Caco-2 (cell line): Measurements from ENCODE around the gene KLHL13. TPM values are rescaled to one million over a fixed set of nuclear protein-coding genes. Genes with fewer than 3 reads are reported as not detected.

Source experiments
- BruUV-seq: library from RNA; stranded (reverse); fragments of 400-500 nt; replicated peaks from 2 replicates; lab custom pipeline; 2021; lab: Mats Ljungman, UMichigan
- CTCF ChIA-PET: fragments of 300-600 bp; sonication (Branson Sonifier 250); formaldehyde crosslinking; loops from one replicate; lab custom pipeline; 2022; ENCODE audit warnings: antibody characterized with exemption; lab: Charles Lee
- POLR2A ChIA-PET: fragments of 300-600 bp; sonication (Branson Sonifier 250); formaldehyde crosslinking; loops from one replicate; lab custom pipeline; 2022; ENCODE audit warnings: antibody characterized with exemption; lab: Charles Lee
- DNase-seq, 2 experiments: peaks; one replicate each; pipeline versions ENCODE4 v3.0.0 to v3.0.0-alpha.2; 2020 to 2022
- H3K27me3 ChIP-seq: replicated peaks from 2 replicates; pipeline ENCODE4 v1.6.0; 2011; ENCODE audit warnings: low read length; ENCODE audit not compliant: control insufficient read depth, insufficient read depth
- H3K36me3 ChIP-seq: 2 replicates; pipeline ENCODE4 v1.5.1; 2011; ENCODE audit warnings: low read length; ENCODE audit not compliant: control insufficient read depth, insufficient read depth
- H3K4me1 ChIP-seq: fragments of 250-450 bp; sonication (Bioruptor Pico); 2 replicates; pipeline ENCODE4 v1.5.1; 2020; ENCODE audit warnings: mild to moderate bottlenecking
- H3K4me3 ChIP-seq: 2 replicates; pipeline ENCODE4 v1.5.1; 2011; ENCODE audit warnings: low read depth, mild to moderate bottlenecking, control low read depth, low read length
- H3K9me3 ChIP-seq: fragments of 250-450 bp; sonication (Bioruptor Pico); 2 replicates; pipeline ENCODE4 v1.5.1; 2020; ENCODE audit warnings: mild to moderate bottlenecking, moderate library complexity
- H3K27ac Mint-ChIP-seq: one replicate; pipeline ENCODE4 v1.8.0; 2022; ENCODE audit warnings: mixed read lengths; ENCODE audit not compliant: unreplicated experiment
- H3K27me3 Mint-ChIP-seq: one replicate; pipeline ENCODE4 v1.8.0; 2022; ENCODE audit warnings: mixed read lengths; ENCODE audit not compliant: insufficient read depth, unreplicated experiment
- H3K36me3 Mint-ChIP-seq: one replicate; pipeline ENCODE4 v1.8.0; 2022; ENCODE audit warnings: mild to moderate bottlenecking, mixed read lengths; ENCODE audit not compliant: insufficient read depth, unreplicated experiment
- H3K4me1 Mint-ChIP-seq: one replicate; pipeline ENCODE4 v1.8.0; 2022; ENCODE audit warnings: low read depth, mixed read lengths; ENCODE audit not compliant: unreplicated experiment
- H3K4me3 Mint-ChIP-seq: one replicate; pipeline ENCODE4 v1.8.0; 2022; ENCODE audit warnings: mild to moderate bottlenecking, moderate library complexity, mixed read lengths; ENCODE audit not compliant: unreplicated experiment
- H3K9me3 Mint-ChIP-seq: one replicate; pipeline ENCODE4 v1.8.0; 2022; ENCODE audit warnings: mixed read lengths; ENCODE audit not compliant: unreplicated experiment
- intact Hi-C: fragments of 100-400 bp; cut with micrococcal nuclease; formaldehyde crosslinking; loops from one replicate; pipeline ENCODE4 v1.10.0; 2022; ENCODE audit not compliant: unreplicated experiment
- total RNA-seq: library from RNA; stranded (reverse); gene quantifications from 2 replicates; pipeline ENCODE4 v1.2.3, GENCODE V29; 2022
- TF ChIP-seq, protein P1 (sequence below), 2 experiments: fragments of 200-600 bp in 1 of 2; IDR thresholded peaks; 1 replicate in 1 of 2; 2 replicates in 1 of 2; pipeline versions ENCODE4 v1.5.1 to v1.8.0; 2011 to 2022; ENCODE audit warnings: antibody characterized with exemption in 1 of 2, control low read depth in 1 of 2, inconsistent platforms in 1 of 2, low read depth in 1 of 2, low read length in 1 of 2, mild to moderate bottlenecking in 1 of 2, moderate library complexity in 1 of 2; ENCODE audit not compliant: insufficient read depth in 1 of 2, severe bottlenecking in 1 of 2, unreplicated experiment in 1 of 2

Gene KLHL13
- total RNA-seq, 1 experiment from 2014 or later: 9.1 TPM

DNA sequence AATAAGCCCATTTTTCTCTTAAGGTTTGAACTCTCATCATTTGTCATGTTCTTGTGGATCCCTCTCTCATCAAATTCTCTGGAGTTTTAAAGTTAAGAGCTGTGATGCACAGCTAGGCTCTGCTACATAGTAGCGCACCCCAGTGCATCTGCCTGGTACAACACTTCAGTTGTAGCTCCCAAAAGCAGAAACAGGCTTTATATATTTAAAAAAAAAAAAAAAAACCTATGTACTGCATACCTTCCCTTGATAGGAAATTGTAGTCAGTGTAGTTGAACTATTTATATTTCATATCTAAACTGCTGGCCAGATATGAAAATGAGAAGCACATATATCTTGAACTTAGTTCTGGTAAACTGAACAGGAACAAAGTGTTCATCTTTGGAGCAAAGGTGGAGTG lies 131.4 kb downstream of the KLHL13 start:
- peak in 1 of 2 experiments; percentile 4 for DNase-seq
- no peak overlapping the region for H3K4me3 ChIP-seq
- Mint-ChIP-seq H3K27ac (no peak overlapping the region), H3K4me3 (no peak overlapping the region), H3K9me3 (no peaks in the 10 kb centered on the region), H3K36me3 (no peaks in the 10 kb centered on the region), H3K4me1 (peaks cover 11% of the 10 kb centered on the region), H3K27me3 (no peaks in the 10 kb centered on the region)
- ChIA-PET CTCF (interaction anchor here (0.6 kb wide), 1 partner anchor 492 kb away, joined by 3 read pairs; no protein-coding TSS in a partner anchor), POLR2A (no interaction called here)
- H3K4me1 ChIP-seq: no peaks in the 10 kb centered on the region
- H3K36me3 ChIP-seq: no peaks in the 10 kb centered on the region
- intact Hi-C loops: no loop called here
- TF ChIP-seq, protein P1, sequence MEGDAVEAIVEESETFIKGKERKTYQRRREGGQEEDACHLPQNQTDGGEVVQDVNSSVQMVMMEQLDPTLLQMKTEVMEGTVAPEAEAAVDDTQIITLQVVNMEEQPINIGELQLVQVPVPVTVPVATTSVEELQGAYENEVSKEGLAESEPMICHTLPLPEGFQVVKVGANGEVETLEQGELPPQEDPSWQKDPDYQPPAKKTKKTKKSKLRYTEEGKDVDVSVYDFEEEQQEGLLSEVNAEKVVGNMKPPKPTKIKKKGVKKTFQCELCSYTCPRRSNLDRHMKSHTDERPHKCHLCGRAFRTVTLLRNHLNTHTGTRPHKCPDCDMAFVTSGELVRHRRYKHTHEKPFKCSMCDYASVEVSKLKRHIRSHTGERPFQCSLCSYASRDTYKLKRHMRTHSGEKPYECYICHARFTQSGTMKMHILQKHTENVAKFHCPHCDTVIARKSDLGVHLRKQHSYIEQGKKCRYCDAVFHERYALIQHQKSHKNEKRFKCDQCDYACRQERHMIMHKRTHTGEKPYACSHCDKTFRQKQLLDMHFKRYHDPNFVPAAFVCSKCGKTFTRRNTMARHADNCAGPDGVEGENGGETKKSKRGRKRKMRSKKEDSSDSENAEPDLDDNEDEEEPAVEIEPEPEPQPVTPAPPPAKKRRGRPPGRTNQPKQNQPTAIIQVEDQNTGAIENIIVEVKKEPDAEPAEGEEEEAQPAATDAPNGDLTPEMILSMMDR (IDR thresholded peaks at IDR 0.05; ENCODE audit: insufficient read depth in 1 of 2, low read depth in 1 of 2, low read length in 1 of 2, severe bottlenecking in 1 of 2, unreplicated experiment in 1 of 2): no peak
- H3K27me3 ChIP-seq: no peaks in the 10 kb centered on the region
- H3K9me3 ChIP-seq: no peaks in the 10 kb centered on the region
- no TSS peak for BruUV-seq

DNA sequence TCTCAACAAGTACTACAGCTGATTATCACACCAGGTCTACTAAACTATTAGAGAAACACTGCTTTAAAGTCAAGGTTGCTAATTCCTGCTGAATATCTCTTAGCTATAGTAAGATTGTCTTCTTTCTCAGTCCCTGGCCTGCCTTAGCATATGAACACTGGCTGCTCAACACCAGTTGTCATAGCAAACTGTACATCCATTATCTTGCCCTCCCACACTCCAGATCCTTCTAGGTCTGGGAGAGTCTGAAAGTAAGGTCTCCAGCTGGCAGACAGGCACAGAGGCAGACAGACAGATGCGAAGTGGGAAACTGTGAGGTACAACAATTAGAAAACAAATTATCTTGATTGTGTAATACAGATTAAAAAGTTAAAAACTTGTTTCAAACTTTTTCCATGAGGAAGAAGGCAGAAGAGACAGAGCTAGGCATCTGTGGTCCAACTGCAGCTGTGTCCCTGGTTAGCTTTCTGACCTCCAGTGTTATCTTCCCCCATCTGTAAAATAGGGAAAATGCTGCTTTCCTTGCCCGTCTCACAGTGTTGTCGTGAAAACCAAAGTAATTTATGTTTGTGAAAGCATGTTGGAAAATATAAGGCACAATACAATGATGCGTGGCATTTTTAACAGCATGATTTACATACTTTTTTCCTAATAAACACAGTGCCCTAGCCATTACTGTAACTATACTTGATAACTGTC lies 133.8 kb downstream of the KLHL13 start:
- Histone ChIP-seq H3K27me3 (no peaks in the 10 kb centered on the region), H3K9me3 (no peaks in the 10 kb centered on the region), H3K4me1 (no peaks in the 10 kb centered on the region), H3K4me3 (no peak overlapping the region), H3K36me3 (no peaks in the 10 kb centered on the region)
- TF ChIP-seq, protein P1 (IDR thresholded peaks at IDR 0.05; ENCODE audit: insufficient read depth in 1 of 2, low read depth in 1 of 2, low read length in 1 of 2, severe bottlenecking in 1 of 2, unreplicated experiment in 1 of 2): no peak
- intact Hi-C loops: no loop called here
- ChIA-PET CTCF (no interaction called here), POLR2A (no interaction called here)
- Mint-ChIP-seq H3K4me3 (no peak overlapping the region), H3K36me3 (no peaks in the 10 kb centered on the region), H3K27ac (no peak overlapping the region), H3K9me3 (no peaks in the 10 kb centered on the region), H3K27me3 (no peaks in the 10 kb centered on the region), H3K4me1 (peaks cover 11% of the 10 kb centered on the region)
- no TSS peak for BruUV-seq
- no peak for DNase-seq

DNA sequence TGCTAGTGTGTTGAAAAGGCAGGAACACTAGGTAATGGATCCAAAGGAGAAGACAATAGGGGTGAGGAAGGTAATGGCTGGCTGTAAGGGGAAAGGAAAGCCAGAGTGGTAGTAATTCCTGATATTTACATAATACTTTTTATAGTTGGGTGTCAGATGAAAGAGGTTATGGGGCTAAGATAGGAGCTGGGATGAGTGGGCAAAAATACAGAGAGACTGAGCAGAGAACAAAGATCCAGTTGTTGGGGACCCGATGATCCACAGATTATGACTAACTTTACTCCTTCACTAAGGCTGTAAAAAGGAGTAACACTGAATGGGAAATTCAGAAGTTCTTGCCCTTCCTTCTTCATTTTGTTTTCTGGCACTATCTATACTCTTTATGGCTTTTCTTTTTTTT lies 138.2 kb downstream of the KLHL13 start:
- Histone ChIP-seq H3K27me3 (no peaks in the 10 kb centered on the region), H3K9me3 (no peaks in the 10 kb centered on the region), H3K4me3 (no peak overlapping the region), H3K4me1 (no peaks in the 10 kb centered on the region), H3K36me3 (no peaks in the 10 kb centered on the region)
- Mint-ChIP-seq H3K4me1 (no peaks in the 10 kb centered on the region), H3K9me3 (no peaks in the 10 kb centered on the region), H3K27ac (no peak overlapping the region), H3K36me3 (no peaks in the 10 kb centered on the region), H3K27me3 (no peaks in the 10 kb centered on the region), H3K4me3 (no peak overlapping the region)
- ChIA-PET CTCF (no interaction called here), POLR2A (no interaction called here)
- intact Hi-C loops: no loop called here
- TF ChIP-seq, protein P1 (IDR thresholded peaks at IDR 0.05; ENCODE audit: insufficient read depth in 1 of 2, low read depth in 1 of 2, low read length in 1 of 2, severe bottlenecking in 1 of 2, unreplicated experiment in 1 of 2): no peak
- no TSS peak for BruUV-seq
- no peak for DNase-seq
